DOHH2 (cell line): Measurements from ENCODE around the gene COQ9.
A peak's percentile ranks its signal among the peaks of the same experiment; 100 is the strongest.

Source experiments
- H3F3A ChIP-seq: fragments of 200-600 bp; sonication (generic), shearing (Covaris generic); 2 replicates; pipeline ENCODE4 v1.6.0; 2016; ENCODE audit warnings: antibody characterized with exemption, mild to moderate bottlenecking; ENCODE audit not compliant: control insufficient read depth, insufficient read depth
- H3K27ac ChIP-seq: fragments of 200-600 bp; sonication (generic); 2 replicates; pipeline ENCODE4 v1.5.1; 2014; ENCODE audit warnings: low read depth, mild to moderate bottlenecking, low read length, moderate library complexity
- H3K27me3 ChIP-seq: fragments of 200-600 bp; sonication (generic); 2 replicates; pipeline ENCODE4 v1.6.1; 2014; ENCODE audit warnings: mild to moderate bottlenecking, low read length, mixed read lengths; ENCODE audit not compliant: control insufficient read depth
- H3K36me3 ChIP-seq: fragments of 200-600 bp; sonication (generic); 2 replicates; pipeline ENCODE4 v1.6.1; 2014; ENCODE audit warnings: mild to moderate bottlenecking, low read length, moderate library complexity, mixed read lengths; ENCODE audit not compliant: control insufficient read depth
- H3K4me1 ChIP-seq: fragments of 200-600 bp; sonication (generic); 2 replicates; pipeline ENCODE4 v1.6.1; 2014; ENCODE audit warnings: mild to moderate bottlenecking, low read length, mixed read lengths; ENCODE audit not compliant: control insufficient read depth
- H3K4me2 ChIP-seq: fragments of 200-600 bp; sonication (generic); 2 replicates; pipeline ENCODE4 v1.6.0; 2014; ENCODE audit warnings: mild to moderate bottlenecking, low read length, moderate library complexity
- H3K4me3 ChIP-seq: fragments of 200-600 bp; sonication (generic); 2 replicates; pipeline ENCODE4 v1.5.1; 2014; ENCODE audit warnings: mild to moderate bottlenecking, low read length, mixed read lengths
- H3K79me2 ChIP-seq: fragments of 200-600 bp; sonication (generic); 2 replicates; pipeline ENCODE4 v1.6.1; 2014; ENCODE audit warnings: mild to moderate bottlenecking, low read length, mixed read lengths; ENCODE audit not compliant: control insufficient read depth
- H3K9me2 ChIP-seq: fragments of 200-600 bp; sonication (generic); replicated peaks from 2 replicates; pipeline ENCODE4 v1.6.1; 2014; ENCODE audit warnings: mild to moderate bottlenecking, low read length, mixed read lengths; ENCODE audit not compliant: control insufficient read depth
- H3K9me3 ChIP-seq: fragments of 200-600 bp; sonication (generic); 2 replicates; pipeline ENCODE4 v1.6.1; 2014; ENCODE audit warnings: antibody characterized with exemption, low read length, mixed read lengths; ENCODE audit not compliant: control insufficient read depth, insufficient read depth
- H4K20me1 ChIP-seq: fragments of 200-600 bp; sonication (generic); 2 replicates; pipeline ENCODE4 v1.6.0; 2014; ENCODE audit warnings: low read depth, mild to moderate bottlenecking, antibody characterized with exemption, low read length, moderate library complexity; ENCODE audit not compliant: control insufficient read depth, insufficient read depth
- CTCF ChIP-seq: fragments of 200-600 bp; sonication (generic); IDR thresholded peaks from one replicate; pipeline ENCODE4 v1.5.1; 2014; ENCODE audit warnings: antibody characterized with exemption, mild to moderate bottlenecking, low read depth, low read length; ENCODE audit not compliant: poor library complexity, severe bottlenecking
- EZH2phosphoT487 ChIP-seq: fragments of 200-600 bp; sonication (generic); IDR thresholded peaks from 2 replicates; pipeline ENCODE4 v1.6.1; 2017; ENCODE audit warnings: borderline replicate concordance, mild to moderate bottlenecking, antibody characterized with exemption, low read length, moderate library complexity, mixed read lengths

The COQ9 gene

GRCh38 chr16:57476546-57477410 is 29.5 kb downstream of the COQ9 start:
- H3K27ac ChIP-seq, result no peak overlapping the region
- H3K9me2 ChIP-seq, result no peaks in the 10 kb centered on the region
- H3K4me2 ChIP-seq, result peak overlapping the region; percentile 40; the same call in 1 of the 2 replicates
- peaks cover 34% of the 10 kb centered on the region for H3K4me1 ChIP-seq
- peaks cover 3% of the 10 kb centered on the region for H3K36me3 ChIP-seq
- H3K4me3 ChIP-seq, result no peak overlapping the region
- 0 out of 2 replicates have a peak, but pooled peaks cover 2% of the 10 kb centered on the region for H4K20me1 ChIP-seq
- no peaks in the 10 kb centered on the region for H3K79me2 ChIP-seq
- no peaks in the 10 kb centered on the region for H3K9me3 ChIP-seq
- no peaks in the 10 kb centered on the region for H3K27me3 ChIP-seq
- TF ChIP-seq EZH2phosphoT487 (no peak), CTCF (no peak)
- H3F3A ChIP-seq, result no peaks in the 10 kb centered on the region

DNA sequence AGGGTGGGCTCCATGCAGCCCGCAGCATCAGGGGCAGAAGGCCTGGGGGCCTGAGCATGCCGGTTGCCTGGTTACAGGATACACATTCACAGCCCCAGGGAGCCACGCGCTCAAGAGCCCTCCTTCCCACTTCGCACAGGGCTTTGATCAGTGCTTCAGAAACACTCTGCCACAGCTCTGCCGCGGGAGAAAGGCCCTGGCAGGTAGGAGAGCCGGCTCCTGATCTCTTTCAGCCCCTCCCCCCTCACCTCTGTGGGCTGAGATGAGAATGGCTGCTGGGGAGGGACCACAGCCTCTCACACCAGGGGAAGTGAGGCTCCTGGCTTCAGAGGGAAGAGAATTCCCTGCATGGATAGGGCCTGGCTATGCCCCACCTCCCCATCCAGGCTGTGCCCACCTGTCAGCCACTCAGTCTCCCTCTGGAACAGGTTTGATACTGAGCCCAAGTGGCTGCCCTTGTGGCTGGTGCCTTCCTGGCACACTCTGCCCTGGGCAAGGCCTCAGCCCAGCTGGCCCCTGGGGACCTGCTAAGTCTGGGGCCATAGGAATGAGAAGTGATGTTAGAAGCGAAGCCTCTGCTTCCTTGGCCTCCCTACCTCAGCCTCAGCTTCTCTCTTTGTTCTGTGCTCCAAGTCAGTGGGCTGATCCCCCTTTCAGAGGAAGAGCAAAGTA is 30.4 kb downstream of the COQ9 start:
- peaks cover 34% of the 10 kb centered on the region for H3K4me1 ChIP-seq
- no peaks in the 10 kb centered on the region for H3K36me3 ChIP-seq
- no peak overlapping the region for H3K27ac ChIP-seq
- H3K9me2 ChIP-seq, result no peaks in the 10 kb centered on the region
- no peak for TF ChIP-seq CTCF
- no peaks in the 10 kb centered on the region for H3F3A ChIP-seq
- no peaks in the 10 kb centered on the region for H3K79me2 ChIP-seq
- no peaks in the 10 kb centered on the region for H3K27me3 ChIP-seq
- no peaks in the 10 kb centered on the region for H4K20me1 ChIP-seq
- H3K4me2 ChIP-seq, result no peak overlapping the region
- H3K9me3 ChIP-seq, result no peaks in the 10 kb centered on the region
- H3K4me3 ChIP-seq, result no peak overlapping the region

- Histone ChIP-seq H3K79me2 (no peaks in the 10 kb centered on the region), H3K9me3 (no peaks in the 10 kb centered on the region), H3K9me2 (no peaks in the 10 kb centered on the region), H4K20me1 (no peaks in the 10 kb centered on the region), H3F3A (no peaks in the 10 kb centered on the region), H3K27me3 (no peaks in the 10 kb centered on the region), H3K4me3 (no peak overlapping the region; the same call in 1 of the 2 replicates), H3K36me3 (no peaks in the 10 kb centered on the region), H3K4me1 (peaks cover 34% of the 10 kb centered on the region), H3K4me2 (peak overlapping the region; percentile 19), H3K27ac (no peak overlapping the region)
- TF ChIP-seq EZH2phosphoT487 (no peak), CTCF (no peak)
Measured at GRCh38 chr16:57478396-57479204, 31.3 kb downstream of the COQ9 start.
